IMR-90 (cell line): ENCODE results near the gene LLGL2. TPM values are rescaled to one million over a fixed set of nuclear protein-coding genes. Genes with fewer than 3 reads are reported as not detected.

Source experiments
- ATAC-seq: fragments of 200-7000 bp; cut with Tn5 transposase; 2 replicates; pipeline ENCODE4 v1.9.1; 2020; ENCODE audit warnings: low read depth, mild to moderate bottlenecking, moderate library complexity
- BruUV-seq: library from RNA; stranded (reverse); fragments of 400-500 nt; replicated peaks from 2 replicates; lab custom pipeline; 2021; lab: Mats Ljungman, UMichigan
- CTCF ChIA-PET: fragments of 300-600 bp; formaldehyde crosslinking; extraction: SDS; loops from one replicate; lab custom pipeline; 2021; ENCODE audit warnings: antibody characterized with exemption; lab: Yijun Ruan, JAX
- POLR2A ChIA-PET: fragments of 300-600 bp; sonication (Branson Sonifier 250); formaldehyde crosslinking; loops from one replicate; lab custom pipeline; 2022; ENCODE audit warnings: antibody characterized with exemption; ENCODE audit not compliant: unreplicated experiment; lab: Charles Lee
- DNase-seq: peaks from one replicate; pipeline ENCODE4 v3.0.0; 2013
- H2AFZ ChIP-seq: replicated peaks from 2 replicates; pipeline ENCODE3; 2013; ENCODE audit warnings: low read length, mild to moderate bottlenecking; ENCODE audit not compliant: poor library complexity
- H2AK5ac ChIP-seq: 2 replicates; pipeline ENCODE4 v1.6.1; 2013; ENCODE audit warnings: low read depth, low read length, inconsistent platforms
- H2AK9ac ChIP-seq: replicated peaks from 2 replicates; pipeline ENCODE3; 2013; ENCODE audit warnings: mild to moderate bottlenecking, low read depth, low read length, moderate library complexity; ENCODE audit not compliant: poor library complexity
- H2BK120ac ChIP-seq: 2 replicates; pipeline ENCODE4 v1.6.1; 2013; ENCODE audit warnings: low read depth, low read length, inconsistent platforms
- H2BK15ac ChIP-seq: 3 replicates; pipeline ENCODE4 v1.6.1; 2013; ENCODE audit warnings: low read depth, low read length, inconsistent platforms
- H2BK20ac ChIP-seq: 2 replicates; pipeline ENCODE4 v1.6.1; 2013; ENCODE audit warnings: low read depth, mild to moderate bottlenecking, inconsistent platforms, low read length, moderate library complexity
- H2BK5ac ChIP-seq: 2 replicates; pipeline ENCODE4 v1.6.1; 2013; ENCODE audit warnings: mild to moderate bottlenecking, low read depth, low read length, inconsistent platforms; ENCODE audit not compliant: poor library complexity, severe bottlenecking
- H3K14ac ChIP-seq: replicated peaks from 2 replicates; pipeline ENCODE4 v1.6.1; 2013; ENCODE audit warnings: low read depth, low read length, inconsistent platforms
- H3K18ac ChIP-seq: 2 replicates; pipeline ENCODE4 v1.6.1; 2013; ENCODE audit warnings: low read depth, low read length, control low read depth
- H3K23ac ChIP-seq: 2 replicates; pipeline ENCODE4 v1.6.1; 2013; ENCODE audit warnings: low read depth, low read length, inconsistent platforms
- H3K27ac ChIP-seq: 2 replicates; pipeline ENCODE4 v1.5.1; 2013; ENCODE audit warnings: mild to moderate bottlenecking, control low read depth, low read length; ENCODE audit not compliant: insufficient read depth
- H3K27me3 ChIP-seq: 2 replicates; pipeline ENCODE4 v1.6.1; 2013; ENCODE audit warnings: low read length; ENCODE audit not compliant: control insufficient read depth, insufficient read depth
- H3K36me3 ChIP-seq: 2 replicates; pipeline ENCODE4 v1.6.1; 2013; ENCODE audit warnings: low read length, mixed read lengths; ENCODE audit not compliant: control insufficient read depth, insufficient read depth
- H3K4ac ChIP-seq: 2 replicates; pipeline ENCODE4 v1.6.1; 2013; ENCODE audit warnings: low read depth, low read length, inconsistent platforms
- H3K4me1 ChIP-seq: 2 replicates; pipeline ENCODE4 v1.6.1; 2013; ENCODE audit warnings: low read length, mixed read lengths; ENCODE audit not compliant: control insufficient read depth, insufficient read depth
- H3K4me2 ChIP-seq: 2 replicates; pipeline ENCODE4 v1.6.1; 2013; ENCODE audit warnings: low read depth, mild to moderate bottlenecking, control low read depth, low read length, moderate library complexity
- H3K4me3 ChIP-seq: 2 replicates; pipeline ENCODE4 v1.5.1; 2013; ENCODE audit warnings: low read depth, mild to moderate bottlenecking, control low read depth, low read length, moderate library complexity; ENCODE audit not compliant: insufficient read depth
- H3K56ac ChIP-seq: 2 replicates; pipeline ENCODE4 v1.6.1; 2013; ENCODE audit warnings: low read length, inconsistent platforms; ENCODE audit not compliant: insufficient read depth; ENCODE audit errors: extremely low read depth
- H3K79me1 ChIP-seq, 2 experiments: 2 replicates each; pipeline ENCODE4 v1.6.1; 2013; ENCODE audit warnings: low read length in 2 of 2, inconsistent platforms in 1 of 2, low read depth in 1 of 2
- H3K9ac ChIP-seq: 2 replicates; pipeline ENCODE4 v1.6.1; 2013; ENCODE audit warnings: low read depth, low read length, control low read depth
- H3K9me1 ChIP-seq: 2 replicates; pipeline ENCODE4 v1.6.1; 2013; ENCODE audit warnings: low read length, inconsistent platforms; ENCODE audit not compliant: insufficient read depth
- H3K9me3 ChIP-seq: 2 replicates; pipeline ENCODE4 v1.6.1; 2013; ENCODE audit warnings: low read length; ENCODE audit not compliant: control insufficient read depth, insufficient read depth
- H4K20me1 ChIP-seq: 2 replicates; pipeline ENCODE4 v1.6.1; 2013; ENCODE audit warnings: low read length, inconsistent platforms; ENCODE audit not compliant: insufficient read depth
- H4K5ac ChIP-seq: 2 replicates; pipeline ENCODE4 v1.6.1; 2013; ENCODE audit warnings: mild to moderate bottlenecking, low read depth, low read length, control low read depth
- H4K8ac ChIP-seq, 2 experiments: 2 replicates each; pipeline ENCODE4 v1.6.1; 2013; ENCODE audit warnings: low read depth in 2 of 2, low read length in 2 of 2, control low read depth in 1 of 2, inconsistent platforms in 1 of 2
- H4K91ac ChIP-seq: 2 replicates; pipeline ENCODE4 v1.6.1; 2013; ENCODE audit warnings: low read depth, low read length, inconsistent platforms; ENCODE audit not compliant: insufficient read depth
- BHLHE40 ChIP-seq: fragments of 150-350 bp; IDR thresholded peaks from 2 replicates; pipeline ENCODE4 v1.6.1; 2016; ENCODE audit warnings: mild to moderate bottlenecking, low read depth, low read length
- CEBPB ChIP-seq: IDR thresholded peaks from 2 replicates; pipeline ENCODE4 v1.6.1; 2012; ENCODE audit warnings: low read depth, low read length, improper control_type of control experiment
- CHD1 ChIP-seq: IDR thresholded peaks from 2 replicates; pipeline ENCODE4 v1.6.1; 2012; ENCODE audit warnings: low read depth, low read length, improper control_type of control experiment
- CTCF ChIP-seq: conservative IDR thresholded peaks from 2 replicates; pipeline ENCODE4 v1.5.1; 2012; ENCODE audit warnings: mild to moderate bottlenecking, low read depth, low read length, improper control_type of control experiment
- ELK1 ChIP-seq: fragments of 150-350 bp; IDR thresholded peaks from 2 replicates; pipeline ENCODE4 v1.6.1; 2016; ENCODE audit warnings: low read depth, mild to moderate bottlenecking, low read length, moderate library complexity, borderline replicate concordance
- FOS ChIP-seq: fragments of 150-350 bp; IDR thresholded peaks from 2 replicates; pipeline ENCODE4 v1.6.1; 2016; ENCODE audit warnings: low read depth, low read length
- MAFK ChIP-seq: IDR thresholded peaks from 2 replicates; pipeline ENCODE4 v1.6.1; 2012; ENCODE audit warnings: low read depth, low read length, improper control_type of control experiment
- MAZ ChIP-seq: IDR thresholded peaks from 2 replicates; pipeline ENCODE4 v1.6.1; 2012; ENCODE audit warnings: low read depth, mild to moderate bottlenecking, low read length, improper control_type of control experiment, moderate library complexity, borderline replicate concordance
- NFE2L2 ChIP-seq: fragments of 150-350 bp; IDR thresholded peaks from 2 replicates; pipeline ENCODE4 v1.6.1; 2016; ENCODE audit warnings: low read depth, mild to moderate bottlenecking, low read length
- POLR2A ChIP-seq: IDR thresholded peaks from 2 replicates; pipeline ENCODE4 v1.6.1; 2012; ENCODE audit warnings: mild to moderate bottlenecking, low read depth, low read length
- RAD21 ChIP-seq: IDR thresholded peaks from 2 replicates; pipeline ENCODE4 v1.6.1; 2012; ENCODE audit warnings: low read length, improper control_type of control experiment
- RCOR1 ChIP-seq: IDR thresholded peaks from 2 replicates; pipeline ENCODE4 v1.6.1; 2012; ENCODE audit warnings: mild to moderate bottlenecking, low read length, improper control_type of control experiment; ENCODE audit not compliant: insufficient replicate concordance
- RFX5 ChIP-seq: IDR thresholded peaks from 2 replicates; pipeline ENCODE4 v1.8.0; 2012; ENCODE audit warnings: low read depth, mild to moderate bottlenecking, low read length, moderate library complexity
- SMC3 ChIP-seq: fragments of 150-350 bp; IDR thresholded peaks from 2 replicates; pipeline ENCODE4 v1.6.1; 2016; ENCODE audit warnings: low read depth, mild to moderate bottlenecking, antibody characterized with exemption, low read length, moderate library complexity
- USF2 ChIP-seq: fragments of 150-350 bp; IDR thresholded peaks from 2 replicates; pipeline ENCODE4 v1.6.1; 2017; ENCODE audit warnings: mild to moderate bottlenecking, antibody characterized with exemption, low read length, low read depth
- WGBS, 2 experiments: methylation state at CpG; one replicate each; pipeline versions ENCODE4 v1.1.5 to v1.1.7; 2013; ENCODE audit warnings: missing lambda C conversion rate in 2 of 2; ENCODE audit not compliant: insufficient read length in 1 of 2; ENCODE audit errors: extremely low coverage in 2 of 2; 5-methylcytosine and 5-hydroxymethylcytosine counted together
- dilution Hi-C: fragments of 300-500 bp; cut with HindIII; formaldehyde crosslinking; loops from one replicate; pipeline ENCODE4 v1.14.3; 2018; ENCODE audit warnings: low sequenced_read_pairs; ENCODE audit not compliant: unreplicated experiment
- in situ Hi-C: fragments of 300-500 bp; cut with MboI; formaldehyde crosslinking; loops from 3 replicates; pipeline ENCODE4 v1.14.3; 2019; ENCODE audit warnings: low sequenced_read_pairs, inconsistent platforms, mixed read lengths
- intact Hi-C: fragments of 100-400 bp; cut with micrococcal nuclease; formaldehyde crosslinking; loops from 2 replicates; pipeline ENCODE4 v1.10.0; 2022
- polyA plus RNA-seq, 3 experiments: library from polyadenylated mRNA; depleted of rRNA; stranded (reverse); fragments of >200 nt; gene quantifications; 2 replicates each; pipeline ENCODE4 v1.2.3, GENCODE V29; 2012; ENCODE audit warnings: low replicate concordance in 1 of 3
- total RNA-seq: library from RNA; depleted of rRNA; stranded (reverse); fragments of >200 nt; gene quantifications from 2 replicates; pipeline ENCODE4 v1.2.3, GENCODE V29; 2012

LLGL2 gene
- total and polyA plus RNA-seq, 2 of the 4 experiments (the other 2 are of a cell fraction) = 0.54 to 0.72 TPM

- H3K56ac ChIP-seq = no peak overlapping the region
- peaks cover 24% of the 10 kb centered on the region for H3K27me3 ChIP-seq
- ChIA-PET POLR2A (no interaction called here), CTCF (interaction anchor here (0.6 kb wide), 1 partner anchor 99 kb away, joined by 3 read pairs; no protein-coding TSS in a partner anchor)
- H3K9me3 ChIP-seq = no peaks in the 10 kb centered on the region
- no peak overlapping the region for H3K14ac ChIP-seq
- H4K91ac ChIP-seq = no peak overlapping the region
- no peak overlapping the region for H2AK5ac ChIP-seq
- no peak overlapping the region for H3K27ac ChIP-seq
- H3K36me3 ChIP-seq = peaks cover 3% of the 10 kb centered on the region; the same call in 1 of the 2 replicates
- no peak overlapping the region for H2BK20ac ChIP-seq
- H3K23ac ChIP-seq = 0 out of 2 replicates have a peak overlapping the region, but pooled peaks have one; percentile 73
- no TSS peak for BruUV-seq
- no peak overlapping the region for H2BK15ac ChIP-seq
- H3K79me1 ChIP-seq = no peaks in the 10 kb centered on the region
- no peak overlapping the region for H4K5ac ChIP-seq
- dilution Hi-C loops (no loop called here), intact Hi-C loops (no loop called here), in situ Hi-C loops (no loop called here)
- H3K9ac ChIP-seq = no peak overlapping the region
- no peak overlapping the region for H2BK5ac ChIP-seq
- peak overlapping the region; percentile 50 for H2AK9ac ChIP-seq
- H4K8ac ChIP-seq = no peak overlapping the region
- 50% methylated on average over 4 of the region's 13 CpGs; no CpG with 5 or more reads in 1 of the 2 experiments for WGBS, 2 experiments
- no peak overlapping the region for H2BK120ac ChIP-seq
- no peak for DNase-seq
- H4K20me1 ChIP-seq = 0 out of 2 replicates have a peak, but pooled peaks cover 14% of the 10 kb centered on the region
- no peak overlapping the region for H3K18ac ChIP-seq
- no peaks in the 10 kb centered on the region for H3K9me1 ChIP-seq
- no peak for ATAC-seq
- H3K4me1 ChIP-seq = no peaks in the 10 kb centered on the region
- no peak overlapping the region for H3K4ac ChIP-seq
- no peak overlapping the region for H3K4me2 ChIP-seq
- H2AFZ ChIP-seq = no peak overlapping the region
- no peak overlapping the region for H3K4me3 ChIP-seq
- TF ChIP-seq POLR2A (no peak), RAD21 (no peak), ELK1 (no peak), MAZ (no peak), USF2 (no peak), SMC3 (no peak), CEBPB (no peak), BHLHE40 (no peak), NFE2L2 (no peak), CHD1 (no peak), CTCF (no peak), RFX5 (no peak), FOS (no peak), RCOR1 (no peak), MAFK (no peak)
Measured at GRCh38 chr17:75526555-75527270, 1.2 kb downstream of the LLGL2 start.
